HepG2 (cell line): ENCODE measurements around the gene SLC4A8.

Experiments
- MEF2D ChIP-seq: sonication (generic); formaldehyde crosslinking; IDR thresholded peaks from 2 replicates; pipeline ENCODE4 v1.5.1; 2020; ENCODE audit warnings: mild to moderate bottlenecking, missing genetic modification reagents
- SNAPC5 ChIP-seq: sonication (generic); formaldehyde crosslinking; IDR thresholded peaks from 2 replicates; pipeline ENCODE4 v1.8.1; 2023; ENCODE audit warnings: mild to moderate bottlenecking, missing genetic modification reagents, borderline replicate concordance
- ZFP82 ChIP-seq: sonication (generic); formaldehyde crosslinking; IDR thresholded peaks from 2 replicates; pipeline ENCODE4 v1.5.1; 2020; ENCODE audit warnings: mild to moderate bottlenecking, missing genetic modification reagents, borderline replicate concordance

- no peak for TF ChIP-seq SNAPC5 (CRISPR knock-in tag)
- no peak for TF ChIP-seq MEF2D (CRISPR knock-in tag)
- TF ChIP-seq ZFP82 (CRISPR knock-in tag): no peak
Measured at GRCh38 chr12:51424094-51424661, 453 bp upstream of the SLC4A8 start.
